ENCODE results near the gene CASP7.
A peak's percentile ranks its signal among the peaks of the same experiment; 100 is the strongest.
"Not testable (repeated sequence)": the region's sequence is repeated elsewhere in the genome, so short reads cannot be mapped to it uniquely, and the experiment has no call there.

CASP7 gene

DNA sequence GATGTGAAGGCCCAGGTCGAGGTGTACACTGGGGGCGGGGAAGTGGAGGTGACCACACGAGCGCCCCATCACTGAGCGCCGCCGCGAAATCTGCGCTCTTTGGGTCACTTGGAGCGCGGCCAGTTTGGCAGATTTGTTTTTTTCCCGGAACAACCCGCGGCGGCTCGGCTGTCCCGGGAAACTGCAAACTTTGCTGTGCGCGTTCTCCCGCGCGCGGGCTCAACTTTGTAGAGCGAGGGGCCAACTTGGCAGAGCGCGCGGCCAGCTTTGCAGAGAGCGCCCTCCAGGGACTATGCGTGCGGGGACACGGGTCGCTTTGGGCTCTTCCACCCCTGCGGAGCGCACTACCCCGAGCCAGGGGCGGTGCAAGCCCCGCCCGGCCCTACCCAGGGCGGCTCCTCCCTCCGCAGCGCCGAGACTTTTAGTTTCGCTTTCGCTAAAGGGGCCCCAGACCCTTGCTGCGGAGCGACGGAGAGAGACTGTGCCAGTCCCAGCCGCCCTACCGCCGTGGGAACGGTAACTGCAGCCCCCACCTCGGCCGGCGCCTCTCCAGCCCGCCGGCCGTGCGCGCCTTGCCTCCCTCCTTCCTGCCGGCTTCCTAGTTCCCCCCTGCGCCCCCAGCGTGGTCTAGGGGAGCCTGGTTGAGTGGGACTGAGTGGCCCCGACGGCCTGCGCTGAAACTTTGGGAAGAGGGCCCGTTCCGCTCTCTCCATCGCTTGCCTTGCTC, at the start of gene CASP7:
TSS of gene CASP7 (plus strand) at position 450 of the 727 bp plus-strand sequence. CDS start 17,582 bp downstream, outside the sequence.
- DNase-seq (ENCODE audit: low read depth in 2 of 2): peak; percentile 67 to 69

- DNase-seq (ENCODE audit: low read depth in 2 of 2): no peak
These were observed 48.7 kb upstream of the CASP7 start for GRCh38 chr10:113630929-113631533.

DNA sequence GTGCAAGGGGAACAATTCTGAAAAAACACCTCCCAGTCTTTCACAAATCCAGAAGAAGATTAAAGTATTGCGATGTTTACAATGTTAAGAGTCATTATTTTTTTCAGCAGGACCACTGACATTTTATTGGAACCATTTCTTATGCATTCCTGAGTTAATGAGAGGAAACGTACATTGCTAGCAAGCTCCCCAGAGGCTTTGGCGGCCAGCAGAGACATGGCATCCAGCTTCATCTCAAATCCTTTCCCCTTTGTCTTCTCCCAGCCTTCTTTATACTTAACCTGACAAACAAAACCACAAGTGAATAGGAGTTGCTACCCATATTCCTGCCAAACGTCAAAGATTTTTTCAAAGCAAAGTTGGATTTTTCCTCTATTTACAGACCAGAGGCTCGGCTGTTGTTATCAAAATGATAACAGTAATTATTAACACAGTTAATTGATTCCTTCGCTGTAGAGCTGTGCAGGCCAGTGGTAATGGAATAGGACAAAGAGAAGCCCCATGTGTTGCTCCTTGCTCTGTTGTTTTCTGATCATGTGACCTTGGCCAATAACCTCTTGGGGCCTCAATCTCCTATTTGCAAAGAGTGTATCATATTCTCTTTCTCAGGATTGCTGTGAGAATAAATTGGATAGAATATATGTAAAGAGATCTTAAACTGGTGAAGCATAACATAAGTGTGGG, 47.9 kb upstream of the CASP7 start:
- DNase-seq (ENCODE audit: low read depth in 2 of 2): no peak

DNA sequence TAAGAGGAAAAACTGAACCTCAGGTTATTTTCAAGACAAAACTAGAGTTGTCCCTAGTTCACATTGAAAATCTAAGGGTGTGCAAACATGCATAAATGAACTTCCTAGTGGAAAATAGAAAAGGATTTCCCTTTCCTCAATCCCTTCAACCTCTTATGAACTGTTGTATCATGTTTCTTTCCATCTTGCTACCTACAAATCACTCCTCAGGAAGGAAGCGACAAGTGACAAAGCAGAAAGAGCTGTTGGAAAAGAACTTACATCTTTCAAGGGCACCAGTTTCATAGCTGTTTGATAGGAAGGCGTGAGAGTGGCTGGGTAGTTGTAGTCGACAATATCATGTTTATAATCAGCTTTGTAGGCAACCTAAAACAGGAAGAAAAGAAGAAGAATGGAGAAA, 39.7 kb upstream of the CASP7 start:
- no peak for DNase-seq (ENCODE audit: low read depth in 2 of 2)

DNA sequence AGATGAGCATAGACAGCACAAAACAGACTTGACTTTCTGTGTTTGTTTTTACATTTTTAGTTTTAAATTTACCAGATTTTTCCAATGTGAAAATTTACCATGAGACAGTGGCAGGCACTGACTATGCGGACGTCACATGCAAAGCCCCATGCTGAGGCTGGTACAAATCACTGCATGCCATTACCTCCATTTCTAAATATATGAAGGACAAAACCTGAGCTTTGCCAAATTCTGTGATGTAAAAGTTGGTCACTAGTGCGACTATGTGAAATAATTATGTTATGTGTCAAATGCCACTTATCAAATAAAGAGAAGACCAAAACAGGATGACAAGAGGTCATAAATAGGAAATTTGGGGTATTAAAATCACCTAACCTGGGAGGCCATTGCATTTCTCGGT, 38.0 kb upstream of the CASP7 start:
- DNase-seq (ENCODE audit: low read depth in 2 of 2): no peak

- DNase-seq (ENCODE audit: low read depth in 2 of 2): no peak
These were observed 36.5 kb upstream of the CASP7 start for GRCh38 chr10:113643183-113643582.

DNA sequence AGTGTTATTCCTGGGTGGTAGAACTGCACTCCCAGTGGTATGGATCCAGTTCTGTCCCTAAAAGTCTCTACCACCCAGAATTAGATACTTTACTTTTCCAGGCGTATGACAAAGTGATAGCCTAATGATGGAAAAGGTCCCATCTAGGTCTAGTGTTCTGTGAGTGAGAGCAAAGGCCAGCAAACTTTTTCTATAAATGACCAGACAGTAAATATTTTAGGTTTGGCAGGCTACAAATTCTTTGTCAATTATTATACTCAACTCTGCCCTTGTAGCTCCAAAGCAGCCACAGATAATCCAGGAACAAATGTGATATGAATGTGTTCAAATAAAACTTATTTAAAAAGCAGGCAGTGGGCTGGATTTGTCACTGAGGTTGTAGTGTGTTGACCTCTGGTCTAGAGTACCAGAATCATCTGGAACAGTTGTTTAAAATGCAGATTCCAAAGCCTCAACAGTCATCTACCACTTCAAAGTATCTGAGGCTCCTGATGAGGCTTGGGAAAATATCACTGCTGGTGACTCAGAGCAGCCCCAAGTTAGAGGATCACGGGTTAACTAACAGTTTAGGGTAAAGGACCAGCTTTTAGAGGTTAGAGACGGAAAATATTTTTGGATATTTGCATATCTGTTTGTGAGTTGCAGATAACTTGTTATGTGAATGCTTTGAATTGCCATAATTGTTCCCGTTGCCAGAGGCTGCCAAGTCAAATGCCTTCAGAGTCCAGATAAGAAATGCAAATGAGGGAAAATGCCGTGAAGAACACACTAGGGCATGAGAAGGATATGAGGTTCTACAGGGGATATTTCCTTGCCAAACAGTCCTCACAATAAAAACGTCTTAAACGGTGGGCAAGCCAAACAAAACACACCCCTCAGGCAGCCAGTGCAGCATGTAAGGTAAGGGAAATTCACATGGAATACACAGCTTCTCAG, 35.3 kb upstream of the CASP7 start:
- DNase-seq (ENCODE audit: low read depth in 2 of 2): no peak

DNA sequence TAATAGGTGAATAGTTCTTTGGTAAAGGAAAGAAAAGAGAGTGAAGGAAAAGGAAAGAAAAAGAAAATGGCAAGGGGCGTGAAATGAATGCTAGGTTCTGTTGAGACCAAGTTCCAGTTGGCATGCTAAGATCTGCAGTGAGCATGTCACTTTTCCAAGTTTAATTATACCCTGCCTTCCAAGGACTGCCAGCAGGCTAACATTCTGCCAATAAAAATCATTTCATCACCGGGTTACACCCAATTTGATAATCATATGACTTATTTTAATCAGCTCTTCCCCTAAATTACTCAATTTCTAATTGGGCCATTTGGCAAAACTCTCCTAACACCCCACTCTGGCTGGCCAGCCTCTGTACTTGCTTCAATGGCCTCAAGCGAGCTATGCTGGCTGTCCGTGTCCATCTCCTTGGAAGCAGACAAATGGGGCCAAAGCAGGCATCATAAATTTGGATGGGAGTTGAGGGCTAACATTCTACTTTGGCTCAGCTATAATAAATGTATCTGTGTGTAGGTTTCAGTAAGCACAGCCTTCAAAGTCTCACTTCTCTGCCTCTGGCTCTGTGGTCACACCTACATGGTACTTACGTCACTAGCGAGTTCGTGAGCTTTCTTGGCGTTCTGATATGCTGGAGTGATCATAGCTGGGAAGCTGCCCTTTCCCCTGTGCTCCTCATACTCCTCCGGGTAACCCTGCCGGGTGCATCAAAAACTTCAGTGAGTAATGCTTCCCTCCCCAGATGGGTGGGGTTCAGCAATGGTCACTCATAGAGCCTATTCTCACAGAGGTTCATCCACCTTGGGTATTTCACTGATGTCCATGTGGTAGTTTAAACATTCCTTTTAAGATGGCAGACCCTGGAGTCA, 33.1 kb upstream of the CASP7 start:
- no peak for DNase-seq (ENCODE audit: low read depth in 2 of 2)

DNA sequence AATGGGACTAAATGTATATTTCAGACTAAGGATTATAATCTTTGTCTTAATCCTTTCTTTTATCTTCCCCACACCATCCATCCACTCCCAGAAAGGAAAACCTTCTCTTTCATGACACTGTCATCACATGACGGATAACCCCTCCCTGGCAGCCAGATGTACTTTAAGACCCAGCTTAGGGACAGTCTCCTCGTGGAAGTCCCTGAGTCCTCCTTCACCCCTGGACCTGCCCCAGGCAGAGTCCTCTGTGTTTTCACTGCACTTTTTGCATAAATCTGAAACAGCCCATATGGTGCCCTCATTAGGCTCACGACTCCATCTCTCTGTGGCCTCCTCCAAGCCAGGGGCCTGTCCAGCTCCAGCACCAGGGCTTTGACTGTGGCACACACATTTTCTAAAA, 31.9 kb upstream of the CASP7 start:
- no peak for DNase-seq (ENCODE audit: low read depth in 2 of 2)

GRCh38 chr10:113648478-113648877, 31.2 kb upstream of the CASP7 start:
- DNase-seq (ENCODE audit: low read depth in 2 of 2): no peak

- no peak for DNase-seq (ENCODE audit: low read depth in 2 of 2)
These were observed 29.5 kb upstream of the CASP7 start for GRCh38 chr10:113650172-113650571.

DNA sequence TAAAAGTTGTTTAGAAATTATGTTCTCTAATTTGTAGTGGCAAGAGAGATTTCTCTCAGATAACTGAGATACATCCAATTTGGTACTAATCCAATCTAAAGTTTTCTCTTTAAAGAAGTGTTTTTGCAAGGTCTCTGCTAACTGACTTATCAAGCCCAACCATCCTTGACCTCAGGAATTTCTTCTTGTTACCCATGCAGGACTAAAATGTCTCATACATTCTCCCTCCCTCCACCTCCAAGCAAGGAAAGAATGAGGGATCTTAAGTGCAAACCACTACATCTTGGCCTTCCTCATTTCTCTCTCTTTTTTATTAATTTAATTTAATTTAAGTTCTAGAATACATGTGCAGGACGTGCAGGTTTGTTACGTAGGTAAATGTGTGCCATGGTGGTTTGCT, 28.7 kb upstream of the CASP7 start:
- no peak for DNase-seq (ENCODE audit: low read depth in 2 of 2)

- DNase-seq (ENCODE audit: low read depth in 2 of 2): no peak
These were observed 27.8 kb upstream of the CASP7 start for GRCh38 chr10:113651898-113652297.

- not testable (repeated sequence) for DNase-seq (ENCODE audit: low read depth in 2 of 2)
These were observed 27.3 kb upstream of the CASP7 start for GRCh38 chr10:113652456-113652855.

- DNase-seq (ENCODE audit: low read depth in 2 of 2): no peak
These were observed 22.8 kb upstream of the CASP7 start for GRCh38 chr10:113656896-113657295.

DNA sequence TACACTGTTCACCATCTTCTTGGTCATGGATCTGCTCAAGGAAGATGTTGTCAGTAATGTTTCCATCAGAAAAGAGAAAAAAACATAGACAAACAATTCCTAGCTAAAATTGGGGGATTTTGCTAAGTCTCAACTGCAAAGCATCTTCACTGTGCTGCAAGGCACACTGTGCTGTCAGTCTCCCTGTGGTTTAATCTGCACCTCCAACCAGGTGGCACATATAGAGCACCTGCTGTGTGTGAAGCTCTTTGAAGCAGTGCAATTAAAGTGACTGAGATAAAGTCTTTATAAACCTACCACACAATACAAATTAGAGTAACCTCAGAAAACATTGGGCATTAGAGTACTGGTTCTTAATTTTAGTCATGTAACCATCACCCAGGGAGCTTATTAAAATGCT, 22.2 kb upstream of the CASP7 start:
- DNase-seq (ENCODE audit: low read depth in 2 of 2): no peak

- DNase-seq (ENCODE audit: low read depth in 2 of 2): no peak
These were observed 18.4 kb upstream of the CASP7 start for GRCh38 chr10:113661332-113661731.

GRCh38 chr10:113663142-113663541, 16.6 kb upstream of the CASP7 start:
- no peak for DNase-seq (ENCODE audit: low read depth in 2 of 2)

GRCh38 chr10:113663908-113664307, 15.8 kb upstream of the CASP7 start, which contains the start of gene NRAP:
Gene NRAP (minus strand): TSS chr10:113664041. CDS start chr10:113663882, 159 bp downstream.
- DNase-seq (ENCODE audit: low read depth in 2 of 2): no peak

DNA sequence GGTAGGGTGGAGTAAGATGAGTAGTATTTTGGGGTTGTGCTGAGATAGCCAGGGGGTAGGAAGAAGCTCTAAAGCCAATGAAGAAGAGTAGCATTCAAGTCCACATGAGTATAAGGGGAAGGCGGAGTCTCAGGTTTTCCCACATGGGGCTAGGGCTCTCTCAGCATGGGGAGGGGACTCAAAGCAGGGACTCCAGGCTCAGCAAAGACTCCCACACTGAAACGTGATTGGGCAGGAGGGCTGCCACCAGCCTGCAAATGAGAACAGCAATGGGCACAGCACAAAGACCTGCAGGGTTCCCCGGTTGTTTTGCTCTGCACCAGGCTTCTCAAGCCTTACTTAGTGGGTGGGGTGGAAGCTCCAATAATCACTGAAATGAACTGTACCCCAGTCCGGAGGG, 14.4 kb upstream of the CASP7 start:
- DNase-seq (ENCODE audit: low read depth in 2 of 2): no peak

Data from stimulated activated CD8-positive, alpha-beta memory T cell treated with anti-CD3 and anti-CD28 coated beads, Interleukin-15, amount 100 ng/mL, for 4 hours (primary cell).